ENCODE measurements around the gene SPNS2. TPM values are rescaled to one million over a fixed set of nuclear protein-coding genes. Genes with fewer than 3 reads are reported as not detected.

SPNS2 gene
- total RNA-seq, 1 donor from 2014 or later = 0.34 TPM

GRCh38 chr17:4533523-4534504, 35.1 kb downstream of the SPNS2 start:
- peaks cover 3% of the 10 kb centered on the region for H3F3A ChIP-seq (ENCODE audit: low read depth)
- TF ChIP-seq EZH2 (IDR thresholded peaks at IDR 0.05) (no peak), CTCF (IDR thresholded peaks at IDR 0.05) (peak; percentile 14)

GRCh38 chr17:4534515-4534914, 35.8 kb downstream of the SPNS2 start:
- no peak overlapping the region for H2AFZ ChIP-seq (replicated peaks)
- TF ChIP-seq EZH2phosphoT487 (IDR thresholded peaks at IDR 0.05) (no peak), EZH2 (IDR thresholded peaks at IDR 0.05) (no peak), CTCF (IDR thresholded peaks at IDR 0.05) (no peak)
- H4K20me1 ChIP-seq (ENCODE audit: low read depth) = no peaks in the 10 kb centered on the region
- peaks cover 3% of the 10 kb centered on the region for H3F3A ChIP-seq (ENCODE audit: low read depth)
- no peaks in the 10 kb centered on the region for H3K4me1 Mint-ChIP-seq
- no peaks in the 10 kb centered on the region for H3K9me3 ChIP-seq (ENCODE audit: low read depth)
- DNase-seq (ENCODE audit: low spot score) = no peak
- H3K36me3 Mint-ChIP-seq = no peaks in the 10 kb centered on the region
- H3K4me3 ChIP-seq = no peak overlapping the region
- no peaks in the 10 kb centered on the region for H3K9me3 Mint-ChIP-seq
- H3K79me2 ChIP-seq (ENCODE audit: low read depth) = no peaks in the 10 kb centered on the region
- H3K4me2 ChIP-seq = no peak overlapping the region
- no peak overlapping the region for H3K9ac ChIP-seq
- H3K4me3 Mint-ChIP-seq = no peak overlapping the region
- peaks cover 3% of the 10 kb centered on the region for H3K27me3 Mint-ChIP-seq (ENCODE audit: insufficient read depth, low read depth)
- peaks cover 22% of the 10 kb centered on the region for H3K4me1 ChIP-seq
- peaks cover 10% of the 10 kb centered on the region for H3K27me3 ChIP-seq
- no peak overlapping the region for H3K27ac Mint-ChIP-seq
- no peak overlapping the region for H3K27ac ChIP-seq
- no peaks in the 10 kb centered on the region for H3K36me3 ChIP-seq

More at GRCh38 chr17:4533523-4534504, 35.1 kb downstream of the SPNS2 start:
- Histone ChIP-seq H3K4me3 (no peak overlapping the region), H3K9ac (no peak overlapping the region), H2AFZ (replicated peaks) (no peak overlapping the region), H3K4me2 (no peak overlapping the region), H3K27me3 (peaks cover 10% of the 10 kb centered on the region), H3K36me3 (no peaks in the 10 kb centered on the region), H3K9me3 (ENCODE audit: low read depth) (no peaks in the 10 kb centered on the region), H3K79me2 (ENCODE audit: low read depth) (no peaks in the 10 kb centered on the region), H3K27ac (no peak overlapping the region), H3K4me1 (peaks cover 22% of the 10 kb centered on the region), H4K20me1 (ENCODE audit: low read depth) (no peaks in the 10 kb centered on the region)
- Mint-ChIP-seq H3K4me3 (no peak overlapping the region), H3K9me3 (no peaks in the 10 kb centered on the region), H3K4me1 (no peaks in the 10 kb centered on the region), H3K36me3 (no peaks in the 10 kb centered on the region), H3K27ac (peak overlapping the region; percentile 33), H3K27me3 (ENCODE audit: insufficient read depth, low read depth) (peaks cover 3% of the 10 kb centered on the region)
- peak; percentile 66 for DNase-seq (ENCODE audit: low spot score)

- Histone ChIP-seq H3K4me2 (no peak overlapping the region), H3K27me3 (peaks cover 10% of the 10 kb centered on the region), H3K79me2 (ENCODE audit: low read depth) (no peaks in the 10 kb centered on the region), H3K4me1 (peaks cover 22% of the 10 kb centered on the region), H3K9me3 (ENCODE audit: low read depth) (no peaks in the 10 kb centered on the region), H3K9ac (no peak overlapping the region), H3K36me3 (no peaks in the 10 kb centered on the region), H3F3A (ENCODE audit: low read depth) (peaks cover 3% of the 10 kb centered on the region), H4K20me1 (ENCODE audit: low read depth) (no peaks in the 10 kb centered on the region), H3K4me3 (no peak overlapping the region), H3K27ac (no peak overlapping the region), H2AFZ (replicated peaks) (no peak overlapping the region)
- Mint-ChIP-seq H3K36me3 (peaks cover 3% of the 10 kb centered on the region), H3K9me3 (no peaks in the 10 kb centered on the region), H3K4me1 (no peaks in the 10 kb centered on the region), H3K27me3 (ENCODE audit: insufficient read depth, low read depth) (peaks cover 3% of the 10 kb centered on the region), H3K4me3 (no peak overlapping the region), H3K27ac (no peak overlapping the region)
- TF ChIP-seq EZH2 (IDR thresholded peaks at IDR 0.05) = no peak
- TF ChIP-seq EZH2phosphoT487 (IDR thresholded peaks at IDR 0.05) = no peak
- DNase-seq (ENCODE audit: low spot score) = no peak
These were observed 36.4 kb downstream of the SPNS2 start for GRCh38 chr17:4534928-4535666.

Measured in neural progenitor cell (in vitro differentiated cells).